A549 (cell line): ENCODE results near the gene TRIM2. TPM values are rescaled to one million over a fixed set of nuclear protein-coding genes. Genes with fewer than 3 reads are reported as not detected.
A peak's percentile ranks its signal among the peaks of the same experiment; 100 is the strongest.

Experiments used
- ATAC-seq, 2 experiments: fragments of 200-7000 bp in 1 of 2; fragments of >200 bp in 1 of 2; cut with Nextera tagmentation in 1 of 2; cut with Tn5 transposase in 1 of 2; 3 replicates each; pipeline versions ENCODE4 v1.8.0 to v1.9.1; 2018 to 2020; ENCODE audit warnings: mild to moderate bottlenecking in 1 of 2, moderate library complexity in 1 of 2
- CTCF ChIA-PET: fragments of 300-600 bp; sonication (Branson Sonifier 250); formaldehyde crosslinking; extraction: SDS; loops from one replicate; lab custom pipeline; 2021; ENCODE audit warnings: antibody characterized with exemption, inconsistent platforms; lab: Yijun Ruan, JAX
- POLR2A ChIA-PET: fragments of 350-600 bp; formaldehyde crosslinking; extraction: SDS; loops from one replicate; lab custom pipeline; 2021; ENCODE audit warnings: antibody characterized with exemption, inconsistent platforms; lab: Yijun Ruan, JAX
- DNase-seq, 2 experiments: peaks; one replicate each; pipeline versions ENCODE4 v3.0.0 to v3.0.0-alpha.2; 2011 to 2016; ENCODE audit warnings: low read depth in 1 of 2, low spot score in 1 of 2
- FAIRE-seq: peaks from 2 replicates; lab custom pipeline; 2011; peaks lifted over from hg19 to GRCh38; lab: Jason Lieb, UNC
- H3K27ac ChIP-seq, 2 experiments: fragments of >200 bp; sonication (Bioruptor Twin); formaldehyde crosslinking; 3 replicates each; pipeline ENCODE4 v1.5.1; 2016 to 2017
- H3K4me1 ChIP-seq: fragments of >200 bp; sonication (Bioruptor Twin); formaldehyde crosslinking; 3 replicates; pipeline ENCODE4 v1.6.1; 2016
- H3K4me2 ChIP-seq: fragments of >200 bp; sonication (Bioruptor Twin); formaldehyde crosslinking; 3 replicates; pipeline ENCODE4 v1.6.1; 2016
- H3K4me3 ChIP-seq: fragments of >200 bp; sonication (Bioruptor Twin); formaldehyde crosslinking; 3 replicates; pipeline ENCODE4 v1.5.1; 2016
- H3K9me3 ChIP-seq: fragments of >200 bp; sonication (Bioruptor Twin); formaldehyde crosslinking; 3 replicates; pipeline ENCODE4 v1.6.1; 2016
- BHLHE40 ChIP-seq: IDR thresholded peaks from 2 replicates; pipeline ENCODE4 v1.6.1; 2012; ENCODE audit warnings: low read depth, low read length, inconsistent platforms
- CBX8 ChIP-seq: fragments of 200-600 bp; sonication (generic); IDR thresholded peaks from 2 replicates; pipeline ENCODE4 v1.6.1; 2016
- E2F6 ChIP-seq: IDR thresholded peaks from 2 replicates; pipeline ENCODE4 v1.6.1; 2012; ENCODE audit warnings: low read depth, borderline replicate concordance
- EHMT2 ChIP-seq: fragments of 200-600 bp; sonication (generic); IDR thresholded peaks from 2 replicates; pipeline ENCODE4 v1.6.1; 2016; ENCODE audit warnings: antibody characterized with exemption, low read depth, mild to moderate bottlenecking, moderate library complexity
- EP300 ChIP-seq, 2 experiments: fragments of >200 bp; sonication (Bioruptor Twin); formaldehyde crosslinking; IDR thresholded peaks; 2 replicates in 1 of 2; 3 replicates in 1 of 2; pipeline ENCODE4 v1.6.1; 2016 to 2017
- ESRRA ChIP-seq: fragments of 150-350 bp; IDR thresholded peaks from 2 replicates; pipeline ENCODE4 v1.6.1; 2014; ENCODE audit warnings: mild to moderate bottlenecking, low read length, borderline replicate concordance
- HEYL ChIP-seq: fragments of 250-450 bp; sonication (Bioruptor Pico); IDR thresholded peaks from 2 replicates; pipeline ENCODE4 v1.8.0; 2021; ENCODE audit warnings: mild to moderate bottlenecking, moderate library complexity
- HOXA7 ChIP-seq: fragments of 250-450 bp; sonication (Bioruptor Pico); IDR thresholded peaks from 2 replicates; pipeline ENCODE4 v1.5.0; 2020; ENCODE audit warnings: mild to moderate bottlenecking, moderate library complexity
- HOXB13 ChIP-seq: fragments of 250-450 bp; sonication (Bioruptor Pico); IDR thresholded peaks from 2 replicates; pipeline ENCODE4 v1.5.0; 2020; ENCODE audit warnings: low read depth, mild to moderate bottlenecking, moderate library complexity
- HOXB5 ChIP-seq: fragments of 250-450 bp; sonication (Bioruptor Pico); IDR thresholded peaks from 2 replicates; pipeline ENCODE4 v1.5.0; 2020; ENCODE audit warnings: mild to moderate bottlenecking, moderate library complexity
- MAFK ChIP-seq: fragments of 450-650 bp; IDR thresholded peaks from 2 replicates; pipeline ENCODE4 v1.6.1; 2014; ENCODE audit not compliant: partially characterized antibody
- NPAS2 ChIP-seq: fragments of 250-450 bp; sonication (Bioruptor Pico); IDR thresholded peaks from 2 replicates; pipeline ENCODE4 v1.8.0; 2022; ENCODE audit warnings: mild to moderate bottlenecking, moderate library complexity, borderline replicate concordance
- RCOR1 ChIP-seq: fragments of 150-350 bp; IDR thresholded peaks from 2 replicates; pipeline ENCODE4 v1.6.1; 2014; ENCODE audit warnings: antibody characterized with exemption, low read length, low read depth
- TFCP2L1 ChIP-seq: fragments of 250-450 bp; sonication (Bioruptor Pico); IDR thresholded peaks from 2 replicates; pipeline ENCODE4 v1.5.0; 2021; ENCODE audit warnings: mild to moderate bottlenecking
- ZC3H11A ChIP-seq: fragments of 450-650 bp; IDR thresholded peaks from 2 replicates; pipeline ENCODE4 v1.6.1; 2014; ENCODE audit warnings: antibody characterized with exemption, mild to moderate bottlenecking
- ZFP36 ChIP-seq: fragments of 450-650 bp; IDR thresholded peaks from 2 replicates; pipeline ENCODE4 v1.6.1; 2014; ENCODE audit warnings: borderline replicate concordance; ENCODE audit not compliant: partially characterized antibody
- ZNF302 ChIP-seq: fragments of 250-450 bp; sonication (Bioruptor Pico); IDR thresholded peaks from 2 replicates; pipeline ENCODE4 v1.9.0; 2021; ENCODE audit warnings: inconsistent platforms, mild to moderate bottlenecking, moderate library complexity
- WGBS: methylation state at CpG from one replicate; pipeline ENCODE4 v1.1.6; 2017; ENCODE audit errors: missing lambda C conversion rate; 5-methylcytosine and 5-hydroxymethylcytosine counted together
- polyA minus RNA-seq: library from RNA; depleted of rRNA, polyadenylated mRNA; stranded (reverse); fragments of >200 nt; gene quantifications from 2 replicates; pipeline ENCODE4 v1.2.3, GENCODE V29; 2011; rRNA and poly(A)+ RNA removed
- polyA plus RNA-seq, 4 experiments: library from polyadenylated mRNA; depleted of rRNA in 3 of 4; stranded (reverse); fragments of >200 nt; fragmentation: RNase III in 1 of 4; extraction: RNeasy Plus Mini Kit Qiagen cat#74134 plus additional on column Dnase treatment in 1 of 4; gene quantifications; 2 replicates in 3 of 4; 3 replicates in 1 of 4; pipeline ENCODE4 v1.2.3, GENCODE V29; 2011 to 2017
- TF ChIP-seq, protein P1 (sequence below): fragments of >200 bp; sonication (Bioruptor Twin); formaldehyde crosslinking; IDR thresholded peaks from 2 replicates; pipeline ENCODE4 v1.6.1; 2016
- TF ChIP-seq, protein P2 (sequence below): fragments of 250-450 bp; sonication (Bioruptor Pico); IDR thresholded peaks from 2 replicates; pipeline ENCODE4 v1.5.0; 2021; ENCODE audit warnings: mild to moderate bottlenecking, moderate library complexity, borderline replicate concordance
- TF ChIP-seq, protein P3 (sequence below): fragments of 200-600 bp; sonication (generic); IDR thresholded peaks from 2 replicates; pipeline ENCODE4 v1.6.1; 2016; ENCODE audit warnings: antibody characterized with exemption, mild to moderate bottlenecking, moderate library complexity

TRIM2 gene
- polyA plus RNA-seq (2011; rRNA removed), result 0.92 and 1.0 TPM in 2 replicates
- polyA plus RNA-seq (2012; cell fraction: cytosol; rRNA removed), result 0.14 and 0.29 TPM in 2 replicates
- polyA plus RNA-seq (2012; cell fraction: nucleus; rRNA removed), result 0.32 and 0.44 TPM in 2 replicates
- 1.0 to 1.4 TPM (median 1.2 TPM) in 3 replicates for polyA plus RNA-seq (2017; fragmentation: RNase III; extraction: RNeasy Plus Mini Kit Qiagen cat#74134 plus additional on column Dnase treatment)
- 5.2 and 6.1 TPM in 2 replicates for polyA minus RNA-seq

DNA sequence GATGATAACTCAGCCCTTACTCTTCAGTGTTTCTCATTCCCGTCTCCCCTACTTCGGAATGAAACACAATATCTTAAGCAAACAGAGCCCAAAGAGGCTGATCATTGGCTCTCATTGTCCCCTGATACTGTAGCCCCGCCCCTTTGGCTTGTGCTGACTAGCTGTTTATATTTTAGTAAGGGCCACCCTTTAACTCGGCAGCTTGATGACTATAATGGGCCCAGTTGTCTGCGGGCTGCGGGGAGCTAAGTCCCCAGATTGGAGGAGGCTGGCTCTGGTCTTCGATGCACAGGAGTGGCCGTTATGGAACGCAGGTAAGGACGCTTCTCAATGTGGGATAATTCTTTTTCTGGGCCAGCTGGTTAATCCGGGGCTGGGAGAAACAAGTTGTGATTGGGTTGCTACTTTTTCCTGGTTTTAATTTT lies at the start of gene TRIM2:
TSS of gene TRIM2 (plus strand) at position 197 of the 425 bp plus-strand sequence. CDS start at position 285, 88 bp downstream.
- TF ChIP-seq CBX8, result no peak
- ATAC-seq (no peak; a peak in 1 of 6 replicates), FAIRE-seq (no peak), DNase-seq (no peak)
- H3K4me3 ChIP-seq, result no peak within 1 kb of the TSS
- no peak within 1 kb of the TSS for H3K4me2 ChIP-seq
- POLR2A ChIA-PET, result no interaction called here
- CTCF ChIA-PET, result no interaction called here
- H3K27ac ChIP-seq, result no peak within 1 kb of the TSS
- 67% methylated on average over 11 of the region's 11 CpGs for WGBS
- no peaks in the 10 kb centered on the region for H3K4me1 ChIP-seq
- no peaks in the 10 kb centered on the region for H3K9me3 ChIP-seq

DNA sequence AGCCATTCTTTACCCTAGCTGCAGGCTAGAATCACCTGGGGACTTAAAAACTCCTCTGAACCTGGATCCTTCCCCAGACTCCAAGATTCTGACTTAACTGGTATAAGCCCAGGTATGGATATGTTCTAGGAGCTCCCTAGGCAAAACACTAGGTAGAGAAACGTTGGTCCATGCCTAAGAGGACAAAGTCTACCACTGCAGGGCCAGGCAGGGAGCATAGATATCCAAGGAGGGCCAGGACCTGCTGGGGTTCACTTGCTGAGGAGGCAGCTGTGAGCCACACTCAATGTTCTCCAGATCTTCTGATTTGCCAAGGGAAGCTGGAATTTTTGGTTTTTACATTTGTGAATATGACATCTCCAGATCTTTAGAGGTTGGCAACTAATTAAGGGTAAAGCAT lies 48.6 kb upstream of the TRIM2 start:
- no peak for ATAC-seq
- ChIA-PET CTCF (interaction anchor here (0.8 to 3.6 kb wide), 7 partner anchors 9 to 163 kb away, joined by 3 to 16 read pairs (median 4); no protein-coding TSS in a partner anchor), POLR2A (no interaction called here)
- peak overlapping the region; percentile 42; the same call in 2 of the 3 replicates for H3K4me2 ChIP-seq
- FAIRE-seq, result no peak
- WGBS, result 20% methylated on average over 1 of the region's 1 CpG
- H3K27ac ChIP-seq, result peak overlapping the region; percentile 35 to 58; a peak in 4 of 6 replicates
- H3K4me1 ChIP-seq, result peaks cover 41% of the 10 kb centered on the region
- no peaks in the 10 kb centered on the region for H3K9me3 ChIP-seq
- H3K4me3 ChIP-seq, result no peak overlapping the region
- TF ChIP-seq NPAS2 (CRISPR knock-in tag) (no peak), HEYL (no peak), EHMT2 (no peak), ZNF302 (CRISPR knock-in tag) (no peak), CBX8 (no peak), ZFP36 (no peak), TFCP2L1 (CRISPR knock-in tag) (no peak), E2F6 (no peak), HOXB5 (no peak)
- TF ChIP-seq, protein P1, sequence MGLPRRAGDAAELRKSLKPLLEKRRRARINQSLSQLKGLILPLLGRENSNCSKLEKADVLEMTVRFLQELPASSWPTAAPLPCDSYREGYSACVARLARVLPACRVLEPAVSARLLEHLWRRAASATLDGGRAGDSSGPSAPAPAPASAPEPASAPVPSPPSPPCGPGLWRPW, result no peak
- DNase-seq, result no peak

- 27% methylated on average over 4 of the region's 4 CpGs for WGBS
- CTCF ChIA-PET, result interaction anchor here (0.8 to 3.6 kb wide), 8 partner anchors 10 to 162 kb away, joined by 3 to 16 read pairs (median 4); no protein-coding TSS in a partner anchor
- H3K4me3 ChIP-seq, result no peak overlapping the region
- TF ChIP-seq RCOR1 (no peak), MAFK (no peak)
- TF ChIP-seq, protein P2, sequence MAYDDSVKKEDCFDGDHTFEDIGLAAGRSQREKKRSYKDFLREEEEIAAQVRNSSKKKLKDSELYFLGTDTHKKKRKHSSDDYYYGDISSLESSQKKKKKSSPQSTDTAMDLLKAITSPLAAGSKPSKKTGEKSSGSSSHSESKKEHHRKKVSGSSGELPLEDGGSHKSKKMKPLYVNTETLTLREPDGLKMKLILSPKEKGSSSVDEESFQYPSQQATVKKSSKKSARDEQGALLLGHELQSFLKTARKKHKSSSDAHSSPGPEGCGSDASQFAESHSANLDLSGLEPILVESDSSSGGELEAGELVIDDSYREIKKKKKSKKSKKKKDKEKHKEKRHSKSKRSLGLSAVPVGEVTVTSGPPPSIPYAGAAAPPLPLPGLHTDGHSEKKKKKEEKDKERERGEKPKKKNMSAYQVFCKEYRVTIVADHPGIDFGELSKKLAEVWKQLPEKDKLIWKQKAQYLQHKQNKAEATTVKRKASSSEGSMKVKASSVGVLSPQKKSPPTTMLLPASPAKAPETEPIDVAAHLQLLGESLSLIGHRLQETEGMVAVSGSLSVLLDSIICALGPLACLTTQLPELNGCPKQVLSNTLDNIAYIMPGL (CRISPR knock-in tag), result no peak
- H3K27ac ChIP-seq, result peak overlapping the region; percentile 35 to 58; a peak in 3 of 6 replicates
- FAIRE-seq (no peak), DNase-seq (no peak), ATAC-seq (peak in 1 of 2 experiments; percentile 21; a peak in 2 of 6 replicates)
- peaks cover 40% of the 10 kb centered on the region for H3K4me1 ChIP-seq
- POLR2A ChIA-PET, result no interaction called here
- H3K4me2 ChIP-seq, result peak overlapping the region; percentile 42; the same call in 2 of the 3 replicates
- no peaks in the 10 kb centered on the region for H3K9me3 ChIP-seq
Measured at GRCh38 chr4:153156263-153156662, 48.0 kb upstream of the TRIM2 start.

- no peaks in the 10 kb centered on the region for H3K9me3 ChIP-seq
- FAIRE-seq (no peak), ATAC-seq (no peak), DNase-seq (no peak)
- H3K4me2 ChIP-seq, result peak overlapping the region; percentile 42; the same call in 1 of the 3 replicates
- H3K27ac ChIP-seq, result peak overlapping the region in 1 of 2 experiments; percentile 58; a peak in 3 of 6 replicates
- WGBS, result 51% methylated on average over 5 of the region's 5 CpGs
- ChIA-PET CTCF (interaction anchor here (0.8 to 3.6 kb wide), 6 partner anchors 10 to 162 kb away, joined by 3 to 16 read pairs (median 4); no protein-coding TSS in a partner anchor), POLR2A (no interaction called here)
- H3K4me1 ChIP-seq, result peaks cover 36% of the 10 kb centered on the region
- no peak overlapping the region for H3K4me3 ChIP-seq
- TF ChIP-seq HEYL, result no peak
- no peak for TF ChIP-seq ZNF302 (CRISPR knock-in tag)
- TF ChIP-seq BHLHE40, result no peak
- no peak for TF ChIP-seq HOXA7
- no peak for TF ChIP-seq ZC3H11A
- TF ChIP-seq, protein P2 (CRISPR knock-in tag), result no peak
- TF ChIP-seq ESRRA, result no peak
- no peak for TF ChIP-seq HOXB13
- TF ChIP-seq, protein P3, sequence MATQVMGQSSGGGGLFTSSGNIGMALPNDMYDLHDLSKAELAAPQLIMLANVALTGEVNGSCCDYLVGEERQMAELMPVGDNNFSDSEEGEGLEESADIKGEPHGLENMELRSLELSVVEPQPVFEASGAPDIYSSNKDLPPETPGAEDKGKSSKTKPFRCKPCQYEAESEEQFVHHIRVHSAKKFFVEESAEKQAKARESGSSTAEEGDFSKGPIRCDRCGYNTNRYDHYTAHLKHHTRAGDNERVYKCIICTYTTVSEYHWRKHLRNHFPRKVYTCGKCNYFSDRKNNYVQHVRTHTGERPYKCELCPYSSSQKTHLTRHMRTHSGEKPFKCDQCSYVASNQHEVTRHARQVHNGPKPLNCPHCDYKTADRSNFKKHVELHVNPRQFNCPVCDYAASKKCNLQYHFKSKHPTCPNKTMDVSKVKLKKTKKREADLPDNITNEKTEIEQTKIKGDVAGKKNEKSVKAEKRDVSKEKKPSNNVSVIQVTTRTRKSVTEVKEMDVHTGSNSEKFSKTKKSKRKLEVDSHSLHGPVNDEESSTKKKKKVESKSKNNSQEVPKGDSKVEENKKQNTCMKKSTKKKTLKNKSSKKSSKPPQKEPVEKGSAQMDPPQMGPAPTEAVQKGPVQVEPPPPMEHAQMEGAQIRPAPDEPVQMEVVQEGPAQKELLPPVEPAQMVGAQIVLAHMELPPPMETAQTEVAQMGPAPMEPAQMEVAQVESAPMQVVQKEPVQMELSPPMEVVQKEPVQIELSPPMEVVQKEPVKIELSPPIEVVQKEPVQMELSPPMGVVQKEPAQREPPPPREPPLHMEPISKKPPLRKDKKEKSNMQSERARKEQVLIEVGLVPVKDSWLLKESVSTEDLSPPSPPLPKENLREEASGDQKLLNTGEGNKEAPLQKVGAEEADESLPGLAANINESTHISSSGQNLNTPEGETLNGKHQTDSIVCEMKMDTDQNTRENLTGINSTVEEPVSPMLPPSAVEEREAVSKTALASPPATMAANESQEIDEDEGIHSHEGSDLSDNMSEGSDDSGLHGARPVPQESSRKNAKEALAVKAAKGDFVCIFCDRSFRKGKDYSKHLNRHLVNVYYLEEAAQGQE, result no peak
- TF ChIP-seq EP300 (IDR thresholded peaks at IDR 0.05), result no peak
Measured at GRCh38 chr4:153156721-153157120, 47.5 kb upstream of the TRIM2 start.
